Parathyroid adenoma (tissue), 2 donors: ENCODE data around the gene GPC5.

ENCODE experiments used
- H2AFZ ChIP-seq: fragments of 300-600 bp; sonication (generic); one replicate; pipeline ENCODE4 v1.7.0; 2017; ENCODE audit warnings: antibody characterized with exemption, mild to moderate bottlenecking
- H3K27ac ChIP-seq: fragments of 300-600 bp; sonication (generic); one replicate; pipeline ENCODE4 v1.7.0; 2017
- H3K27me3 ChIP-seq: fragments of 300-600 bp; sonication (generic); one replicate; pipeline ENCODE4 v1.7.0; 2017; ENCODE audit warnings: low read length; ENCODE audit not compliant: control insufficient read depth, insufficient read depth
- H3K36me3 ChIP-seq: fragments of 300-600 bp; sonication (generic); one replicate; pipeline ENCODE4 v1.7.0; 2017; ENCODE audit warnings: low read length; ENCODE audit not compliant: control insufficient read depth, insufficient read depth
- H3K4me1 ChIP-seq: fragments of 300-600 bp; sonication (generic); one replicate; pipeline ENCODE4 v1.7.0; 2017; ENCODE audit warnings: control low read depth
- H3K4me2 ChIP-seq: fragments of 300-600 bp; sonication (generic); one replicate; pipeline ENCODE4 v1.7.0; 2017; ENCODE audit warnings: low read length
- H3K4me3 ChIP-seq: fragments of 300-600 bp; sonication (generic); one replicate; pipeline ENCODE4 v1.7.0; 2017; ENCODE audit warnings: low read depth, low read length
- H3K79me2 ChIP-seq: fragments of 300-600 bp; sonication (generic); one replicate; pipeline ENCODE4 v1.7.0; 2017; ENCODE audit warnings: control low read depth
- H3K9ac ChIP-seq: fragments of 300-600 bp; sonication (generic); one replicate; pipeline ENCODE4 v1.7.0; 2017; ENCODE audit warnings: mild to moderate bottlenecking
- H3K9me3 ChIP-seq: fragments of 300-600 bp; sonication (generic); one replicate; pipeline ENCODE4 v1.7.0; 2017; ENCODE audit warnings: low read length; ENCODE audit not compliant: control insufficient read depth
- TF ChIP-seq, protein P1 (sequence below): fragments of 300-600 bp; sonication (generic); IDR thresholded peaks from one replicate; pipeline ENCODE4 v1.7.0; 2017; ENCODE audit warnings: antibody characterized with exemption, mild to moderate bottlenecking
- donor health status: primary hyperparathyroidism.

Gene GPC5

DNA sequence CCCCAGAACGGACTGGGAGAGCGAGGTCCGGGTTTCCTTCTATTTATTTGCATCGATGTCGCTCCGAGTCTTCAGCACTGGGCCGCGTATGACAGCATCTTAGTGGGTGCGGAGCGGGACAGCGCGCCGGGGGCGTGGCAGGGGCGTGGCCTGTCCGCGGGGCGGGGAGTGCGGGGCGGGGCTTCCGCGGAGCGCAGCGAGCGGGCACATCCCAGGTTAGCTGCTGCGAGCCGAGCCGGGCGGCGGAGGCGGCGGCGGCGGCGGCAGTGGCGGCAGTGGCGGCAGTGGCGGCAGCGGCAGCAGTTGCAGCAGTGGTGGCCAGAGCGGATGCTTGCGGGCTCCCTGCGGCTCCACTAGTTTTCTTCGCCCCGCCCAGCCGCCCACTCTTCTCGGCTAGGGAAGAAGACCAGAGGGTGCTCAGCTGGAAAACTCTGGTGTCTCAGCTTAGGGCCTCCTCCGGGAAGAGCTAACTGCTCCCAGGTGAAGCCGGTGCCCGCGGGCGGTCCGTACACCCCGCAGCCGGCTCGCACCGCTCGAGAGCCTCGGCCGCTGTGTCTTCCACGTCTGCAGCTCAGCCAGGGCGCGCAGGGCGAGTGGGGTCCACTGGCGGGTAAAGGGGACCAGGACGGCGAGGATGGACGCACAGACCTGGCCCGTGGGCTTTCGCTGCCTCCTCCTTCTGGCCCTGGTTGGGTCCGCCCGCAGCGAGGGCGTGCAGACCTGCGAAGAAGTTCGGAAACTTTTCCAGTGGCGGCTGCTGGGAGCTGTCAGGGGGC is at the start of gene GPC5:
Gene GPC5 (plus strand): TSS at position 209 of the 776 bp plus-strand sequence.
- Histone ChIP-seq H3K36me3 (no peaks in the 10 kb centered on the region), H3K4me1 (no peaks in the 10 kb centered on the region), H3K79me2 (no peaks in the 10 kb centered on the region), H3K9ac (no peak within 1 kb of the TSS), H3K27me3 (peaks cover 14% of the 10 kb centered on the region), H3K9me3 (no peaks in the 10 kb centered on the region), H3K4me2 (peak within 1 kb of the TSS; percentile 77), H3K27ac (no peak within 1 kb of the TSS), H2AFZ (peak within 1 kb of the TSS; percentile 73), H3K4me3 (peak within 1 kb of the TSS; percentile 43)
- TF ChIP-seq, protein P1, sequence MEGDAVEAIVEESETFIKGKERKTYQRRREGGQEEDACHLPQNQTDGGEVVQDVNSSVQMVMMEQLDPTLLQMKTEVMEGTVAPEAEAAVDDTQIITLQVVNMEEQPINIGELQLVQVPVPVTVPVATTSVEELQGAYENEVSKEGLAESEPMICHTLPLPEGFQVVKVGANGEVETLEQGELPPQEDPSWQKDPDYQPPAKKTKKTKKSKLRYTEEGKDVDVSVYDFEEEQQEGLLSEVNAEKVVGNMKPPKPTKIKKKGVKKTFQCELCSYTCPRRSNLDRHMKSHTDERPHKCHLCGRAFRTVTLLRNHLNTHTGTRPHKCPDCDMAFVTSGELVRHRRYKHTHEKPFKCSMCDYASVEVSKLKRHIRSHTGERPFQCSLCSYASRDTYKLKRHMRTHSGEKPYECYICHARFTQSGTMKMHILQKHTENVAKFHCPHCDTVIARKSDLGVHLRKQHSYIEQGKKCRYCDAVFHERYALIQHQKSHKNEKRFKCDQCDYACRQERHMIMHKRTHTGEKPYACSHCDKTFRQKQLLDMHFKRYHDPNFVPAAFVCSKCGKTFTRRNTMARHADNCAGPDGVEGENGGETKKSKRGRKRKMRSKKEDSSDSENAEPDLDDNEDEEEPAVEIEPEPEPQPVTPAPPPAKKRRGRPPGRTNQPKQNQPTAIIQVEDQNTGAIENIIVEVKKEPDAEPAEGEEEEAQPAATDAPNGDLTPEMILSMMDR: no peak

DNA sequence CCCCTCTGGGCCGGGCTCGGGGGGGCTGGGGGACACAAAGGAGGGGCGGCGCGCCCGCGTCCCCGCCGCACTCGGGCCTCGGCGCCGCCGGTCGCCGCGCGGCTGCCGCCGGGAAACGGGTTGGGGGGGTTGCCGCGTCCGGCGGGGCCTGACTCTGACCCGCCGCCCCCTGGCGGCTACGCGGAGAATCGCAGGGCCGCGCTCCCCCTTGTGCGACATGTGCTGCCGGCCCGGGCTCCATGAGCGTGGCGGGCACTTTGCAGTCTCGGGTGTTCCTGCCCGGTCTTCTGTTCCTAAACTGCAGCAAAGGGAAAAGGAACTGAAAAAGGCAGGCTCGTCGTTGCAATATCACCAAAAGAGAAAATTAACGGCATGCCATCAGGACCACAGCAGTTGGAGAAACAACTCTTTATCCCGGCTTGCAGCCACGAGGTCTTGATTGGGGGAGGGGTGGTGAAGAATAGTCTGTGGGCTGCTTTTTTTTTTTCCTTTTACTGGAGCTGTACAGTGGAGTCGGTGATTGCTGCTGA is 49.5 kb upstream of the GPC5 start:
- H3K9ac ChIP-seq: no peak overlapping the region
- H3K36me3 ChIP-seq: no peaks in the 10 kb centered on the region
- peak overlapping the region; percentile 77 for H3K4me2 ChIP-seq
- TF ChIP-seq, protein P1: peak; percentile 82
- peak overlapping the region; percentile 76 for H2AFZ ChIP-seq
- peaks cover 9% of the 10 kb centered on the region for H3K4me1 ChIP-seq
- H3K9me3 ChIP-seq: no peaks in the 10 kb centered on the region
- no peaks in the 10 kb centered on the region for H3K79me2 ChIP-seq
- H3K4me3 ChIP-seq: peak overlapping the region; percentile 58
- H3K27ac ChIP-seq: no peak overlapping the region
- no peaks in the 10 kb centered on the region for H3K27me3 ChIP-seq

DNA sequence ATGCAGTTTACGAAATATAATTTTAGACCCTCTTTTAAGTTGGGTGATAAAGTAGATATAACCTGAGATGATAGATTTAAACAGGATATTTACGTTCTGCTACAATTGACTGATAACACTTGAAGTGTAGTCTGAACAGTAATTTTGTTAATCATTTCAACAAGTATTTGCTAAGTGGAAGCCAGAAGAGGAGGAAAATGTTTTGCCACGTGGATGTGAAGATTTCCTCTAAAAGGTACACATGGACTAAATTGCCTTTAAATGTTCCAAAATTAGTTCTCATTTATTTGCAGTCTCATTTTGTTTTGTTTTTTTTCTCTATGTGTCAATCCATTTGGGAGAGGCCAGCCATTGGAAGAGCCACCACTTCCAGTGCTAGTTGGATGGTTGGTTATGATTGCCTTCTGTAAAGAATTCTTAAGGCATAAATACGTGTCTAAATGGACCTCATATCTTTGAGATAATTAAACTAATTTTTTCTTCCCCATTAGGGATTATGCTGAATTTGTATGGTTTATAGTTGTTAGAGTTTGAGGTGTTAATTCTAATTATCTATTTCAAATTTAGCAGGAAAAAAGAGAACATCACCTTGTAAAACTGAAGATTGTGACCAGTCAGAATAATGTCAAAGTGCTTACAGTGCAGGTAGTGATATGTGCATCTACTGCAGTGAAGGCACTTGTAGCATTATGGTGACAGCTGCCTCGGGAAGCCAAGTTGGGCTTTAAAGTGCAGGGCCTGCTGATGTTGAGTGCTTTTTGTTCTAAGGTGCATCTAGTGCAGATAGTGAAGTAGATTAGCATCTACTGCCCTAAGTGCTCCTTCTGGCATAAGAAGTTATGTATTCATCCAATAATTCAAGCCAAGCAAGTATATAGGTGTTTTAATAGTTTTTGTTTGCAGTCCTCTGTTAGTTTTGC is 48.2 kb upstream of the GPC5 start:
- no peaks in the 10 kb centered on the region for H3K79me2 ChIP-seq
- no peak overlapping the region for H3K9ac ChIP-seq
- H3K27me3 ChIP-seq: no peaks in the 10 kb centered on the region
- H3K4me2 ChIP-seq: no peak overlapping the region
- H3K36me3 ChIP-seq: no peaks in the 10 kb centered on the region
- no peaks in the 10 kb centered on the region for H3K9me3 ChIP-seq
- H3K27ac ChIP-seq: no peak overlapping the region
- H3K4me3 ChIP-seq: no peak overlapping the region
- H3K4me1 ChIP-seq: peaks cover 9% of the 10 kb centered on the region
- no peak overlapping the region for H2AFZ ChIP-seq
- TF ChIP-seq, protein P1: no peak

DNA sequence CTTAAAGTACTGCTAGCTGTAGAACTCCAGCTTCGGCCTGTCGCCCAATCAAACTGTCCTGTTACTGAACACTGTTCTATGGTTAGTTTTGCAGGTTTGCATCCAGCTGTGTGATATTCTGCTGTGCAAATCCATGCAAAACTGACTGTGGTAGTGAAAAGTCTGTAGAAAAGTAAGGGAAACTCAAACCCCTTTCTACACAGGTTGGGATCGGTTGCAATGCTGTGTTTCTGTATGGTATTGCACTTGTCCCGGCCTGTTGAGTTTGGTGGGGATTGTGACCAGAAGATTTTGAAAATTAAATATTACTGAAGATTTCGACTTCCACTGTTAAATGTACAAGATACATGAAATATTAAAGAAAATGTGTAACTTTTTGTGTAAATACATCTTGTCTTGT is 47.3 kb upstream of the GPC5 start:
- H3K9me3 ChIP-seq: no peaks in the 10 kb centered on the region
- H3K9ac ChIP-seq: no peak overlapping the region
- TF ChIP-seq, protein P1: no peak
- H3K27me3 ChIP-seq: no peaks in the 10 kb centered on the region
- no peaks in the 10 kb centered on the region for H3K79me2 ChIP-seq
- H3K4me1 ChIP-seq: peaks cover 9% of the 10 kb centered on the region
- H3K27ac ChIP-seq: no peak overlapping the region
- no peak overlapping the region for H2AFZ ChIP-seq
- H3K4me2 ChIP-seq: no peak overlapping the region
- H3K36me3 ChIP-seq: no peaks in the 10 kb centered on the region
- H3K4me3 ChIP-seq: no peak overlapping the region
